Stomach (tissue), 4 donors: ENCODE results near the gene TRIO.

Experiments used
- CTCF ChIP-seq, 7 experiments: fragments of 450-650 bp in 4 of 7; fragments of 200-600 bp in 3 of 7; sonication (generic) in 3 of 7; IDR thresholded peaks; one replicate each; pipeline ENCODE4 v1.5.1; 2016 to 2019; ENCODE audit warnings: antibody characterized with exemption in 7 of 7, control low read depth in 2 of 7, mild to moderate bottlenecking in 1 of 7
- EP300 ChIP-seq: sonication (generic); formaldehyde crosslinking; IDR thresholded peaks from one replicate; pipeline ENCODE4 v1.6.1; 2017; ENCODE audit warnings: antibody characterized with exemption

DNA sequence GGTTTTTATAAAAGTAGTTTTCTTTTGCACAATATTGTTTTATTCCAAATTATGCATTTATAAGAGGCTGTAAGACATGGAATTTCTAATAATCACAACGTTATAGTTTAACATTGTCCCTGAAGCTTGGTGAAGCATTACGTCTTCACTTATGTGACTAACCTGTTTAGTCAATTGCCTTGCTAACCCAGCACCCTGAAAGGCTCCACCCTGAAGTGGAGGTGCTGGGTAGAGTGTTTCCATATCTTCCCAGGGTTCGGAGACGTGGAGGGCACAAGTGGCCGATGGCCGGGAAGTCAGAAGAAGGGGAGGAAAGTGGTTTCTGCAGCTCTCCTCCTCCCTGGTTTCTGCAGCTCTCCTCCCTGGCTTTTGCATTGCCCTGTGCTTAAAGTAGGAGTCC, 83.4 kb downstream of the TRIO start:
- TF ChIP-seq CTCF (IDR thresholded peaks at IDR 0.05) (no peak), EP300 (no peak)
